Posterior vena cava (tissue), 2 donors: ENCODE data around the gene CD244. TPM values are rescaled to one million over a fixed set of nuclear protein-coding genes. Genes with fewer than 3 reads are reported as not detected.

ENCODE experiments used
- DNase-seq: peaks from one replicate; pipeline ENCODE4 v3.0.0-alpha.2; 2020; ENCODE audit warnings: low spot score
- intact Hi-C, 2 donors: fragments of 100-400 bp; cut with DNase I; formaldehyde crosslinking; loops; one replicate each; pipeline versions ENCODE4 v1.14.1 to v1.14.2; 2022 to 2023
- total RNA-seq, 2 donors: library from RNA; stranded (reverse); fragmentation: NEBNext Ultra II Directional; extraction: Animal tissue kit (Norgen Biotek cat#: 25700); gene quantifications; one replicate each; pipeline ENCODE4 v1.2.1, GENCODE V29; 2021
- donor health status: DM: yes; HTN: yes; CAD: no.
- donor health status: DM: yes; HTN: yes; CAD: no.

Gene CD244
- total RNA-seq, 2 donors from 2014 or later = 0.48 to 0.65 TPM

DNA sequence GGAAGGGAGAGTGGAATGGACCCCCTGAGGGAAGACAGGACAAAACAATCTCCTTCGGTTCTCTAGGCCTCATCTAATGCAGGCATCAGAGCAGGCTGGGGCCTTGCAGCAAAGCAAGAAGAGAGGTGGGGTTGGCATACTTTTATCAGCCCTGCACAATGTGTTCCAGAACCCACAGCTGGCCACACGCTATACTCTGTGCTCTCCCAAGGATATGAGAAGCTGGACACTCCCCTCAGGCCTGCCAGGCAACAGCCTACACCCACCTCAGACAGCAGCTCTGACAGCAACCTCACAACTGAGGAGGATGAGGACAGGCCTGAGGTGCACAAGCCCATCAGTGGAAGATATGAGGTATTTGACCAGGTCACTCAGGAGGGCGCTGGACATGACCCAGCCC, 39.4 kb downstream of the CD244 start:
- no peak for DNase-seq
- intact Hi-C loops = no loop called here

DNA sequence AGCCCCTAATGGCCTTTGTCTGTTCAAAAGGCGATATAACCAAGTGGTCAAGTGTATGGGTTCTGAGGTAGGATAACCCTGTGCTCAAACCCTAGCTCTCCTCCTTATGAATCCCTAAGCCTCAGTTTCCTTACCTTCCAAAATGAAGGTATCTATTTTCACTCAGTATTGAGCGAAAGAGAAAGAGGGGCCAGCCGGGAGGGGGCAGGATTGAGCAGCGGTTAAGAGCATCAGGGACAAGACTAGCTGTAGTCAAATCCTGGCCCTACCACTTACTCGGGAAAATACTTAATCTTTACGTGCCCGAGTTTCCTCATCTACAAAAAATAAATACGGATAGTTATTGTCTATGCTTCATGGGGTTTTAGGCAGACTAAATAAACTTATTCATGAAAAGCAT, 41.1 kb downstream of the CD244 start:
- intact Hi-C loops = no loop called here
- DNase-seq = no peak

DNA sequence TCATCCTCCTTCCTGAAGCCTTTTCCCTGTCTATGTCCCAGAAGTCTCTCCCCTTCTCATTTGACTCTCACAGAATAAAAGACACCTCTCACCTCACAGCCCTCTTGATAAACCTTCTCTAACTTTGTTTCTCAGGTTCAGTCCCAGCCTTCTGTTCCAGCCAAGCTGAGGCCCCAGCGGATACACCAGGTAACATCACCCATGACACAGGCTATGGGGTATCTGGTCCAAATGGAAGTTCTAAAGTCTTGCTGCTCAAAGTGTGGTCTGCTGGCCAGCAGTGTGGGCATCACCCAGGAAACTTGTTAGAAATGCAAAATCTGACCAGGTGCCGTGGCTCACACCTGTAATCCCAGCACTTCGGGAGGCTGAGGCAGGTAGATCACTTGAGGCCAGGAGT, 43.5 kb downstream of the CD244 start:
- DNase-seq = no peak
- intact Hi-C loops = no loop called here

DNA sequence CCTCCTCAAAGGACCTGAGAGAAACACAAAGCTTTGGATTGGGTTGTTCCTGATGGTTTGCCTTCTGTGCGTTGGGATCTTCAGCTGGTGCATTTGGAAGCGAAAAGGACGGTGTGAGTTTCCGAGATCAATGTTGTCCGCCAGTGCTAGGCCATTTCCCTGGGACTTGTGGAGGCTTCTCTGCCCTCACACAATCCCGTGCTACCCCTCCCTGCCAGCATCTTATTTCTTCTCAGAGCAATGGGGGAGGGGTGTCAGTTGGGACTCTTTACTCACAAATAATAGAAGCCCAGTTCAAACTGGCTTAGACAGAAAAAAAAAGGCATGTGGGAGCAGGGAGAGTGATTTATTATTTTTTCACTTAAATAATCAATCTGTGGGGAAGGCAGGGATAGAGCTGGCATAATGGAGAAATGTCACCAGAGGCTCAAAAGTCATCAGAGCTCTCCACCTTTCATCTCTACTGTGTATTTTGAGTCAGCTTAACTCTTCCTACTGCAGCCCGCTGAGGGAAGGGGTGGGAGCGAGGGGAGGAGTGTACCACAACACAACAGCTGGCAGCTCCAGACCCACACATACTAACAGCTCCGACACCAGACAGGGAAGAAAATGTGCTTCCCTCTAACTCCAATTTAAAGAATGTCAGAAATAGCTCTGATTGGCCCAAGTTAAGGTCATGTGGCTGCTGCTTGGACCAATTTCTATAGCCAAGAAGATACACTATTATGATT, 44.3 kb downstream of the CD244 start:
- intact Hi-C loops = no loop called here
- no peak for DNase-seq

DNA sequence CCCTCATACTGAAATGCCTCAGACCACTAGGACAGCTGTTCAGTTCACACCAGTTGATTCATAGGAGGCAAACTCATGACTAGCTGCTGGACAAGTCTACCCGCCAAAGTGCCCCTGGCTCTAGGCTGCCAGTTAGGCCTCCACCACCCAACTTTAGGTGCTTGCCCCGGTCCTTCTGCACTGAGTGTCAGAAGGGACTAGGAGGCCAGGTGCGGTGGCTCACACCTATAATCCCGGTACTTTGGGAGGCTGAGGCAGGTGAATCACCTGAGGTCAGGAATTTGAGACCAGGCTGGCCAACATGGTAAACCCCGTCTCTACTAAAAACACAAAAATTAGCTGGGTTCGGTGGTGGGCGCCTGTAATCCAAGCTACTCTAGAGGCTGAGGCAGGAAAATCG, 47.8 kb downstream of the CD244 start:
- no peak for DNase-seq
- intact Hi-C loops = no loop called here

DNA sequence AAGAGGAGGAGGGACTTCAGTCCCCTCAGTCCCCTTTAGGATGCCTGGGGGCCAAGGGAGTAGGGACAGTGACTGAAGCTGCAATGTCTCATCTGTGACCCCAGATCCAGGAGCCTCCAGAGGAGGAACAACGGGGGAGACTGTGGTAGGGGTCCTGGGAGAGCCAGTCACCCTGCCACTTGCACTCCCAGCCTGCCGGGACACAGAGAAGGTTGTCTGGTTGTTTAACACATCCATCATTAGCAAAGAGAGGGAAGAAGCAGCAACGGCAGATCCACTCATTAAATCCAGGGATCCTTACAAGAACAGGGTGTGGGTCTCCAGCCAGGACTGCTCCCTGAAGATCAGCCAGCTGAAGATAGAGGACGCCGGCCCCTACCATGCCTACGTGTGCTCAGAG, 48.4 kb downstream of the CD244 start:
- intact Hi-C loops = no loop called here
- DNase-seq = no peak

DNA sequence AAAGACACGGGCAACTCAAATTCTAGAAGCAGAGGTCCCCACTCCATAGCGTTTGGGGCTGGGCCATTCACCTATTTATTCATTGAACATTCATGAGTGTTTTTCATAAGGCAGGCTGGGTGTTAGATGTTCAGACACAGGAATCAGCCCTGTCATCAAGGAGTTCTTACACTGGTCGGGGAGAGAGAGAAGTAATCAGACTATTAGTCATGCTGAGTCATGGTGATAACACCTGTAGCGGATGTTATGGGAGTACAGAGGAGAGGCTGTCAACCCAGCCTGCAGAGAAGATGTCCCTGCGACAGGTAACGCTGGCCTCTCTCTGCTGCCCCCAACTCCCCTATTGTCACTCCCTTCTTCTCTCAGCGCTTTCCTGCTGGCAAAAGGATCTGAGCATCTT, 49.5 kb downstream of the CD244 start:
- intact Hi-C loops = no loop called here
- DNase-seq = no peak

DNA sequence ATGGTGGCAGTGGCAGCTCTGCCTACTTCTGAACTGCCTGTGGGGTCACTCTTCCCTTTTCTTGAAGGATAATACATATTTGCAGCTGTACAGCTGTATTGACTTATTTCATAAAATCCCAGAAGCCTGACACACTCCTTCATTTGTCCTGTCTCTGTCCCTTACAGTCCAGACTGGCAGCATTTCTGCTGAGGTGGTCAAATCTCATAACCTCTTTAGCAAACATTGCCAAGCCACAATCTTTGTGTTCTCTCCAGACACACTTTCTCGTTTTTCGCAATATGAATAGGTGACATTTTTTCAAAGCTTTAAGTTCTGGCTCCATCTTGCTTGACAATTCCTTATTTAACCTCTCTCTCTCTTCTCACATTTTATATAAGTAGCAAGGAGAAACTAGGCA, 51.5 kb downstream of the CD244 start:
- intact Hi-C loops = no loop called here
- no peak for DNase-seq

DNA sequence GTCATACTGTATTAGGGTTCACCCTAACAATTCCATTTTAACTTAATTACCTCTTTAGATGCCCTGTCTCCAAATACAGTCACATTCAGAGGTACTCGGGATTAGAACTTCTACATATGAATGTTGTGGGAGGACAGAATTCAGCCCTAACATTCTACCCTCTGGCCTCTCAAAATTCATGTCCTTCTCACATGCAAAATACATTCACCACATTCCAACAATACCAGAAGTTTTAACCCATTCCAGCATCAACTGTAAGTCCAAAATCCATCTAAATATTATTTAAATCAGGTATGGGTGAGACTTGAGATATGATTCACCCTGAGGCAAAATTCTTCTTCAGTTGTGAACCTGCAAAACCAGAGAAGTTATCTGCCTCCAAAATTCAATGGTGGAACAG, 52.2 kb downstream of the CD244 start:
- intact Hi-C loops = no loop called here
- no peak for DNase-seq

DNA sequence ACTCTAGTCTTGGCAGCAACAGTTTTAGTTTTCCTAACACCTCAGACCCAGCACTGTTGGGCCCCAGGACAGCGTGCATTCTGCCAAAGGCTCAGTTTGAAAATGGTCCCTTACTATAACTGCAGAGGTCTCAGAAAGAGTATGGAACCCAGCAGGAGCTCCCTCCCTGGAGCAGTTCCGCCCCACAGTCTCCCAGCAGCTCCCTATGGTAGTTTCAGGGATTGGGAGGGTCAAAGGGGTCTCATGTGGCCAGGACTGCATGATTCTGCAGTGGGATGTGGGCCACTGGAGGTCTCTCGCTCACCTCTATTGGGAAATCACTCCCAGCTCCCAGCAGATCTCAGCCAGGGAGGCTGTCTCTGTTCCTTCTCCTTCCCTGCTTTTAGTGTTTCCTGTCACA, 54.4 kb downstream of the CD244 start:
- intact Hi-C loops = no loop called here
- no peak for DNase-seq

DNA sequence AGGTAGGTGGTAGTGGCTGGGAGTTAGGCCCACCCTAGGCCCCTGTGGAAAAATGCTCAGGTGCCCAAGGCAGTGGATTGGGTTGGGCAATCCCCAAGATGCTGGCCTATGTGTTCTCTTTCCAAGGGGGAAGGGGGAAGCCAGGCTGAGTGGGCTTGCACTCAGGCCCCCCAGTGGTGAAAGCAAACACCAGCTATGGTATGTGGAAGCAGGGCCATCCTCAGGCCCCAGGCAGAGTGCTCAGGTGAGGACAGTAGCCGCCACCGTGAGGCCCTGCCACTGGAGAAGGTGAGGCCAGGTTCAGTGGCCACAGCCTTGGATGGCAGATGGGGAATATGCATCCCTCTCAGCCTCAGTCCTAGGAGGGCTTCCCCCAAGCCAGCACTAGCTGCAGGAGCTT, 54.9 kb downstream of the CD244 start:
- intact Hi-C loops = no loop called here
- DNase-seq = no peak

DNA sequence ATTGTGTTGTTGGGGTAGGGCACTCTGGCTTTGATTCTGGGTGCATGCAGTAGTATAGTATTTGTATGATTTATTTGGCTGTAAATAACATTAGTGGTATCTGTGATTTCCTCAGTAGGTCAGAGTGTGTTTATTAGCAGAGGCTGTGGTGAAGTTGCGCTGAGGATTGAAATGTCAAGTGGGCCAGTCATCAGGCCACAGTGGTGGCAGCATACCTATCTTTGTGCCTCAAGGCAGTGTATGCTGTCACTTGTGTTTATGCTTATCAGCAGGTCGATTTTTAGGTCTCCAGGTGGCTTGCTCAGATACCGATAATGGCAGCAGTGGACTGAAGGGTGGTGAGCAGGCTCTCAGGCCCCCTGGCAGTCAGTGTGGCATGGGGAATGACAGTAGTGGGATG, 55.4 kb downstream of the CD244 start:
- DNase-seq = no peak
- intact Hi-C loops = no loop called here

DNA sequence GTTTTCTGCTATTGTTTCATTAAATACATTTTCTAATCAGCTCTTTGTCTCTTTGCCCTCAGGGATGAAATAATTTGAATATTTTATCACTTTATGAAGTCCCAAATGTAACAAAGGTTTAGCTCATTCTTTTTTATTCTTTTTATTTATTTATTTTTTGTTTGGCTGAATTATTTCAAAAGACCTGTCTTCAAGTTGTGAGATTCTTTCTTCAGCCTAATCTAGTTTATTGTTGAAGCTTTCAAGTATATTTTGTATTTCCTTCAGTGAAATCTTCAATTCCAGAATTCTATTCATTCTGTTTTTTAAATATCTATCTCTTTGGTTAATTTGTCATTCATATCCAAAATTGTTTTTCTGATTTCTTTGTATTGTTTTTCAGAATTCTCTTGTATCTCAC, 55.9 kb downstream of the CD244 start:
- DNase-seq = no peak
- intact Hi-C loops = no loop called here

DNA sequence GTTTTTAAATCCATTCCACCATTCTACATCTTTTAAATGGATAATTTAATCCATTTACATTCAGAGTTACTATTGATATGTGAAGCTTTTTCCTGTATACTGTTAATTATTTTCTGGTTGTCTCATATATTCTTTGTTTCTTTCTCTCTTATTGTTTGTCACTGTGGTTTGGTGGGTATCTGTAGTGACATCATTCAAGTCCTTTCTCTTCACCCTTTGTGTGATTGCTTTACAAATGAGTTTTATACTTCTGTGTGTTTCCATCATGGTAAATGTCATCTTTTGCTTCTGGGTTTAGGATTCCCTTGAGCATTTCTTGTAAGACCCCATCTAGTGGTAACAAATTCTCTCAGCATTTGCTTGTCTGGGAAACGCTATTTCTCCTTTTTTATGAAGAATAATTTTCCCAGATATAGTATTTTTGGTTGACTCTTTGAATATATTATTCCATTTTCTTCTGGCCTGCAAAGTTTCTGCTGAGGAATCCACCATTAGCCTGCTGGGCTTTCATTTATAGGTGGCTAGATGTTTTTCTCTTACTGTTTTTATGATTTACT, 56.5 kb downstream of the CD244 start:
- intact Hi-C loops = no loop called here
- no peak for DNase-seq

DNA sequence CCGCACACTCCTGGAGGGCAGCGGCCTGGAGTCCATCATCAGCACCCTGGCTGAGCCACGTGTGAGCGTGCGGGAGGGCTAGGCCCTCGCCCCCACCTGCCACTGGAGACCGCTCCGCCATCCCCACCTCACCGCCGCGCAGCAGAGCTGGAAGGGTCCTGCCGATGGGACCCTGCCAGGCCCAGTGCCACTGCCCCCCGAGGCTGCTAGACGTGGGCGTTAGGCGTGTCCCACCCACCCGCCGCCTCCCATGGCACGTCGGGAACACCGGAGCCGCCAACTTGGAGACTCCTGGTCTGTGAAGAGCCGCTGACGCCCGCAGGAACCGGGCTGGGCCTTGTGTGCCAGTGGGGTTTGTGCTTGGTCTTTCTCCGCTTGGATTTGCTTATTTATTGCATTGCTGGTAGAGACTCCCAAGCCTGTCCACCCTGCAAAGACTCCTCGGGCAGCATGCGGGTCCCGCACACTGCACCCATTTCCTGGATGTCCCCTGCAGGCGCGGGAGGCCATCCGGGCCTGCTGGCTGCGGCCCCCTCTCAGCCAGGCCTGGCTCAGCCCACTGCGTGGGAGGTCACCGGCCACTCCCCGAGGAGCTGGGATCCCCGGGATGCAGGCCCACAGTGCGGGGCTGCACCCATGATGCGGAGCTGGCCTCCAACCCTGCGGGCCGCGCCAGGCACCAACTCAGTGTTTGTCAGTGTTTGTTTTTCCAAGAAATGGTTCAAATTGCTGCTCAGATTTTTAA, 60.7 kb downstream of the CD244 start:
- intact Hi-C loops = no loop called here
- DNase-seq = no peak

DNA sequence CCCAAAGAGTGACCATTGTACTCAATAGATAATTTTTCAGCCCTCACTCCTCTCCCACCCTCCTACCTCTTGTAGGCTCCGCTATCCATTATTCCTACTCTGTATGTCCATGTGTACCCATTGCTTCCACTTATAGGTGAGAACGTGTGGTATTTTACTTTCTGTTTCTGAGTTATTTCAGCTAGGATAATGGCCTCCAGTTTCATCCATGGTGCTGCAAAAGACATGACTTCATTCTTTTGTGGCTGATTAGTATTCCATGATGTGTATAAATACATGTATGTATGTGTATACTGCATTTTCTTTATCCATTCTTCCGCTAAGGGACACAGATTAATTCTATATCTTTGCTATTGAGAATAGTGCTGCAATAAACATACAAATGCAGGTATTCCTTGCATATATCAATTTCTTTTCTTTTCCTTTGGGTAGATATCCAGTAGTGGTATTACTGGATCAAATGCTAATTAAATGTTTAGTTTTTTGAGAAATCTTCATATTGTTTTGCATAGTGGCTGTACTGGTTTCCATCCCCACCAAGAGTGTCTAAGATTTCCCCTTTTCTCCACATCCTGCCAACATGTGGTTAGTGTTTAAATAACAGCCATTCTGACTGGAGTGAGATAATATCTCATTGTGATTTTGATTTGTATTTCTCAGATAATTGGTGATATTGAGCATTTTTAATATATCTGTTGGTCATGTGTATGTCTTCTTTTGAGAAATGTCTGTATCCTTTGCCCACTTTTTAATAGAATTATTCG, 61.9 kb downstream of the CD244 start:
- intact Hi-C loops = no loop called here
- DNase-seq = no peak

DNA sequence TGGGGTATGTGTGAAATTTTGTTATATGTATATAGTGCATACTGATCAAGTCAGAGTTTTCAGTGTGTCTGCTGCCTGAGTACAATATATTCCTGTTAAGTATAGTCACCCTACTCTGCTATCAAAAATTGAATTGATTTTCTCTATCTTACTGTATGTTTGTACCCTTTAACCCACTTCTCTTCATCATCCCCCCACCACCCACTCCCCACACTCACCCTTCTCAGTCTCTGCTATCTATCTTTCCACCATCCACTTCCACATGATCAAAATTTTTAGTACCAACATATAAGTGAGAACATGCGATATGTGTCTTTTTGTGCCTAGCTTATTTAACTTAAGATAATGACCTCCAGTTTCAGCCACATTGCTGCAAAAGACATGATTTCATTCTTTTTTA, 62.5 kb downstream of the CD244 start:
- intact Hi-C loops = no loop called here
- no peak for DNase-seq

DNA sequence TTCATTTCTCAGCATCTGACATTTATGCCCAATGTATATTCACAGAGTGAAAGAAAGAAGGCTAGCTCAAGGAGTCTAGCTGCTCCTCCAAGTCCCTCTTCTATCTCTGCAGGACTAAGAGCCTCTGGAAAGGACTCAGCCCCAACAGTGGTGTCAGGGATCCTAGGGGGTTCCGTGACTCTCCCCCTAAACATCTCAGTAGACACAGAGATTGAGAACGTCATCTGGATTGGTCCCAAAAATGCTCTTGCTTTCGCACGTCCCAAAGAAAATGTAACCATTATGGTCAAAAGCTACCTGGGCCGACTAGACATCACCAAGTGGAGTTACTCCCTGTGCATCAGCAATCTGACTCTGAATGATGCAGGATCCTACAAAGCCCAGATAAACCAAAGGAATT, 63.0 kb downstream of the CD244 start:
- DNase-seq = no peak
- intact Hi-C loops = no loop called here

DNA sequence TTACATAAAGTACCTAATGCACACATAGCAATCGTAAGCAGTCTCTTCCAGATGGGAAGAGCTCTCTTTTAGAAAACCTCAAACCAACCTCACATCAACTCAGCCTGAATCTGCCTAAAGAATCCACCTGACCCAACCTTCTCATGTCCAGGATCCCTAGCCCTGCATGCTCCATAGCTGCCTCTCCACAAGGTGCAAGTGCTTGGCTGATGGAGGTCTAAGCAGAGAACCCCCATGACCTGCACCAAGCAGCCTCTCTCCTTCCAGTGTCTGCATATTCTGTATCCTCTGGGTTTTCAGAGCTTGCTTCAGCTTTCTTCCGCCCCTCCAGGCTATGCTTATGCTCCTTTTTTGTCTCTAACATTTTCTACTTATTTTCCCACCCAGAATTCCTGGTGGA, 64.2 kb downstream of the CD244 start:
- no peak for DNase-seq
- intact Hi-C loops = no loop called here

DNA sequence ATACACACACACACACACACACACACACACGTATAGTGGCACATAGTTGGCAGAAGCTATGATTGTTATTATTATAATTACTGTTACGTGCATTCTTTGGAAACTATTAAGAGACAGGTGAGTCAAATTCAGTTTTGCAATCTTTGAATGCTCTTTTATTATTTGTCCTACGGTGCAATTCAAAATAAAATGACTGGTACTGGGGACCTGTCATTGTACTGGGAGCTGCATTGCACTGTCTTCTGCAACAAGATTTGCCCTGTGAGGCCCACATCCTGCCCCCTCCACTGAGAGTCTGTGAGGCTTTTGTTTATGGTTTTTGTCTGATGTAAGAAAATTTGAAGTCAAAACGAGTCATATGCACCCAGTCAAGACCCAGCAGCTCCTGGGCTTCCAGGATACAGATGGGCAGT, 64.8 kb downstream of the CD244 start:
- intact Hi-C loops = no loop called here
- DNase-seq = no peak
